ENCODE measurements around the gene SOX6. TPM values are rescaled to one million over a fixed set of nuclear protein-coding genes. Genes with fewer than 3 reads are reported as not detected.

SOX6 gene
- total RNA-seq, 1 donor from 2014 or later, result 4.9 TPM

GRCh38 chr11:16098526-16099205 is 257.7 kb downstream of the SOX6 start:
- Histone ChIP-seq H3K4me1 (peaks cover 13% of the 10 kb centered on the region), H3K27ac (no peak overlapping the region), H3K4me3 (no peak overlapping the region), H3K9me3 (no peaks in the 10 kb centered on the region), H3K36me3 (no peaks in the 10 kb centered on the region), H3K27me3 (no peaks in the 10 kb centered on the region)
- DNase-seq (ENCODE audit: extremely low spot score in 2 of 2), result no peak
- intact Hi-C loops (cut with DNase I), result no loop called here
- no peak for TF ChIP-seq POLR2AphosphoS5 (IDR thresholded peaks at IDR 0.05; ENCODE audit: insufficient read depth in 1 of 2, low read depth in 1 of 2)
- TF ChIP-seq CTCF (IDR thresholded peaks at IDR 0.05), result no peak
- TF ChIP-seq POLR2A (IDR thresholded peaks at IDR 0.05), result no peak

- DNase-seq (ENCODE audit: extremely low spot score in 2 of 2), result no peak
- H3K4me1 ChIP-seq, result peaks cover 13% of the 10 kb centered on the region
Observed at GRCh38 chr11:16097543-16097942, 258.8 kb downstream of the SOX6 start.

GRCh38 chr11:16096336-16096735 is 260.0 kb downstream of the SOX6 start:
- H3K4me3 ChIP-seq, result no peak overlapping the region
- no peaks in the 10 kb centered on the region for H3K36me3 ChIP-seq
- TF ChIP-seq CTCF (IDR thresholded peaks at IDR 0.05) (no peak), POLR2AphosphoS5 (IDR thresholded peaks at IDR 0.05; ENCODE audit: insufficient read depth in 1 of 2, low read depth in 1 of 2) (no peak), POLR2A (IDR thresholded peaks at IDR 0.05) (no peak)
- no peak overlapping the region for H3K27ac ChIP-seq
- no peaks in the 10 kb centered on the region for H3K27me3 ChIP-seq
- H3K9me3 ChIP-seq, result no peaks in the 10 kb centered on the region
- peaks cover 13% of the 10 kb centered on the region for H3K4me1 ChIP-seq
- no peak for DNase-seq (ENCODE audit: extremely low spot score in 2 of 2)
- intact Hi-C loops (cut with DNase I), result no loop called here

More at GRCh38 chr11:16097543-16097942, 258.8 kb downstream of the SOX6 start:
- no peak overlapping the region for H3K27ac ChIP-seq
- H3K4me3 ChIP-seq, result no peak overlapping the region
- intact Hi-C loops (cut with DNase I), result no loop called here
- no peaks in the 10 kb centered on the region for H3K27me3 ChIP-seq
- TF ChIP-seq CTCF (IDR thresholded peaks at IDR 0.05) (no peak), POLR2A (IDR thresholded peaks at IDR 0.05) (no peak), POLR2AphosphoS5 (IDR thresholded peaks at IDR 0.05; ENCODE audit: insufficient read depth in 1 of 2, low read depth in 1 of 2) (peak in 1 of 2 donors; percentile 56)
- no peaks in the 10 kb centered on the region for H3K36me3 ChIP-seq
- H3K9me3 ChIP-seq, result no peaks in the 10 kb centered on the region

GRCh38 chr11:16095756-16096155 is 260.6 kb downstream of the SOX6 start:
- H3K27ac ChIP-seq, result no peak overlapping the region
- intact Hi-C loops (cut with DNase I), result no loop called here
- no peak for DNase-seq (ENCODE audit: extremely low spot score in 2 of 2)
- no peak for TF ChIP-seq CTCF (IDR thresholded peaks at IDR 0.05)
- TF ChIP-seq POLR2A (IDR thresholded peaks at IDR 0.05), result no peak
- TF ChIP-seq POLR2AphosphoS5 (IDR thresholded peaks at IDR 0.05; ENCODE audit: insufficient read depth in 1 of 2, low read depth in 1 of 2), result no peak
- no peaks in the 10 kb centered on the region for H3K36me3 ChIP-seq
- H3K4me1 ChIP-seq, result peaks cover 13% of the 10 kb centered on the region
- no peak overlapping the region for H3K4me3 ChIP-seq
- H3K9me3 ChIP-seq, result no peaks in the 10 kb centered on the region
- no peaks in the 10 kb centered on the region for H3K27me3 ChIP-seq

- intact Hi-C loops (cut with DNase I), result no loop called here
- no peak overlapping the region for H3K27ac ChIP-seq
Observed at GRCh38 chr11:16093889-16094653, 262.3 kb downstream of the SOX6 start.

More at GRCh38 chr11:16093889-16094653, 262.3 kb downstream of the SOX6 start:
- TF ChIP-seq POLR2A (IDR thresholded peaks at IDR 0.05), result no peak
- no peak for TF ChIP-seq CTCF (IDR thresholded peaks at IDR 0.05)
- no peak for TF ChIP-seq POLR2AphosphoS5 (IDR thresholded peaks at IDR 0.05; ENCODE audit: insufficient read depth in 1 of 2, low read depth in 1 of 2)
- no peak for DNase-seq (ENCODE audit: extremely low spot score in 2 of 2)
- H3K27me3 ChIP-seq, result no peaks in the 10 kb centered on the region
- H3K9me3 ChIP-seq, result no peaks in the 10 kb centered on the region
- H3K36me3 ChIP-seq, result no peaks in the 10 kb centered on the region
- H3K4me1 ChIP-seq, result peaks cover 7% of the 10 kb centered on the region
- no peak overlapping the region for H3K4me3 ChIP-seq

Data from vagina (tissue), 2 donors.